PC-9 (cell line): ENCODE data around the gene SLC38A6. TPM values are rescaled to one million over a fixed set of nuclear protein-coding genes. Genes with fewer than 3 reads are reported as not detected.

Experiments used
- BruUV-seq: library from RNA; stranded (reverse); fragments of 400-500 nt; replicated peaks from 2 replicates; lab custom pipeline; 2021; lab: Mats Ljungman, UMichigan
- CTCF ChIA-PET: fragments of 300-600 bp; sonication (Branson Sonifier 250); formaldehyde crosslinking; loops from one replicate; lab custom pipeline; 2022; ENCODE audit warnings: antibody characterized with exemption; lab: Charles Lee
- POLR2A ChIA-PET: fragments of 300-600 bp; sonication (Branson Sonifier 250); formaldehyde crosslinking; loops from one replicate; lab custom pipeline; 2022; ENCODE audit warnings: antibody characterized with exemption; ENCODE audit not compliant: unreplicated experiment; lab: Charles Lee
- DNase-seq, 2 experiments: peaks; one replicate each; pipeline versions ENCODE4 v3.0.0 to v3.0.0-alpha.2; 2015 to 2022; ENCODE audit warnings: mixed read lengths in 1 of 2
- H2AFZ ChIP-seq: fragments of 200-600 bp; sonication (generic); 2 replicates; pipeline ENCODE4 v1.8.1; 2017; ENCODE audit warnings: antibody characterized with exemption
- H3F3A ChIP-seq: fragments of 200-600 bp; sonication (generic); 2 replicates; pipeline ENCODE4 v1.8.1; 2017; ENCODE audit warnings: antibody characterized with exemption, mild to moderate bottlenecking, low read depth; ENCODE audit not compliant: insufficient read depth
- H3K27ac ChIP-seq: fragments of 200-600 bp; sonication (generic); 2 replicates; pipeline ENCODE4 v1.6.1; 2016; ENCODE audit warnings: mixed run types
- H3K27me3 ChIP-seq: fragments of 200-600 bp; sonication (generic); 2 replicates; pipeline ENCODE4 v1.6.1; 2016; ENCODE audit warnings: low read depth, mixed run types; ENCODE audit not compliant: insufficient read depth
- H3K36me3 ChIP-seq: fragments of 200-600 bp; sonication (generic); 2 replicates; pipeline ENCODE4 v1.6.1; 2016; ENCODE audit warnings: low read depth, mixed run types
- H3K4me1 ChIP-seq: fragments of 200-600 bp; sonication (generic); replicated peaks from 2 replicates; pipeline ENCODE4 v1.6.1; 2016; ENCODE audit warnings: mixed run types; ENCODE audit not compliant: insufficient read depth
- H3K4me2 ChIP-seq: fragments of 200-600 bp; sonication (generic); 2 replicates; pipeline ENCODE4 v1.6.1; 2017; ENCODE audit warnings: mixed run types
- H3K4me3 ChIP-seq: fragments of 200-600 bp; sonication (generic); 2 replicates; pipeline ENCODE4 v1.6.1; 2016; ENCODE audit warnings: mixed run types
- H3K79me2 ChIP-seq: fragments of 200-600 bp; sonication (generic); 2 replicates; pipeline ENCODE4 v1.6.1; 2017; ENCODE audit warnings: low read depth, mixed run types
- H3K9me2 ChIP-seq: fragments of 200-600 bp; sonication (generic); 2 replicates; pipeline ENCODE4 v1.8.1; 2017; ENCODE audit warnings: mild to moderate bottlenecking; ENCODE audit not compliant: insufficient read depth
- H3K9me3 ChIP-seq: fragments of 200-600 bp; sonication (generic); 2 replicates; pipeline ENCODE4 v1.8.1; 2016; ENCODE audit warnings: low read depth; ENCODE audit not compliant: insufficient read depth
- H4K20me1 ChIP-seq: fragments of 200-600 bp; sonication (generic); 2 replicates; pipeline ENCODE4 v1.8.1; 2017; ENCODE audit not compliant: insufficient read depth
- CTCF ChIP-seq: fragments of 200-600 bp; sonication (generic); conservative IDR thresholded peaks from 2 replicates; pipeline ENCODE4 v1.6.1; 2017; ENCODE audit warnings: mixed run types, antibody characterized with exemption, mild to moderate bottlenecking, moderate library complexity
- EZH2 ChIP-seq: fragments of 200-600 bp; sonication (generic); IDR thresholded peaks from 2 replicates; pipeline ENCODE4 v1.8.0; 2017; ENCODE audit warnings: antibody characterized with exemption, low read depth
- intact Hi-C: fragments of 100-400 bp; cut with micrococcal nuclease; formaldehyde crosslinking; loops from one replicate; pipeline ENCODE4 v1.10.0; 2022; ENCODE audit not compliant: unreplicated experiment
- total RNA-seq: library from RNA; stranded (reverse); gene quantifications from 2 replicates; pipeline ENCODE4 v1.2.3, GENCODE V29; 2021

SLC38A6 gene
- total RNA-seq, 1 experiment from 2014 or later, result 45.5 TPM

- Histone ChIP-seq H4K20me1 (no peaks in the 10 kb centered on the region), H3K9me2 (no peaks in the 10 kb centered on the region), H3K4me3 (no peak overlapping the region), H3F3A (peaks cover 1% of the 10 kb centered on the region; the same call in 1 of the 2 replicates), H3K79me2 (no peaks in the 10 kb centered on the region), H3K9me3 (no peaks in the 10 kb centered on the region), H3K4me1 (no peaks in the 10 kb centered on the region), H3K27me3 (no peaks in the 10 kb centered on the region), H3K27ac (no peak overlapping the region), H2AFZ (no peak overlapping the region), H3K36me3 (peaks cover 7% of the 10 kb centered on the region; the same call in 1 of the 2 replicates), H3K4me2 (no peak overlapping the region)
- ChIA-PET POLR2A (no interaction called here), CTCF (no interaction called here)
- intact Hi-C loops, result no loop called here
- no TSS peak for BruUV-seq
- TF ChIP-seq CTCF, result no peak
- TF ChIP-seq EZH2, result no peak
- DNase-seq, result no peak
Observed at GRCh38 chr14:60968099-60968498, 12.9 kb upstream of the SLC38A6 start.

- H2AFZ ChIP-seq, result no peak overlapping the region
- no peak overlapping the region for H3K27ac ChIP-seq
- H3K27me3 ChIP-seq, result no peaks in the 10 kb centered on the region
- DNase-seq, result no peak
- H3K36me3 ChIP-seq, result peaks cover 10% of the 10 kb centered on the region; the same call in 1 of the 2 replicates
- H3K4me2 ChIP-seq, result no peak overlapping the region
- no peaks in the 10 kb centered on the region for H3K9me3 ChIP-seq
- H3F3A ChIP-seq, result peaks cover 7% of the 10 kb centered on the region
- no TSS peak for BruUV-seq
- TF ChIP-seq EZH2 (no peak), CTCF (no peak)
- intact Hi-C loops, result no loop called here
- H3K4me3 ChIP-seq, result no peak overlapping the region
- H4K20me1 ChIP-seq, result no peaks in the 10 kb centered on the region
- POLR2A ChIA-PET, result interaction anchor here (0.6 kb wide), 1 partner anchor 12 kb away, joined by 5 read pairs; the partner anchor contains the start of genes SLC38A6 and TRMT5
- CTCF ChIA-PET, result no interaction called here
- H3K4me1 ChIP-seq, result no peaks in the 10 kb centered on the region
- H3K9me2 ChIP-seq, result no peaks in the 10 kb centered on the region
- no peaks in the 10 kb centered on the region for H3K79me2 ChIP-seq
Observed at GRCh38 chr14:60968671-60969070, 12.4 kb upstream of the SLC38A6 start.

GRCh38 chr14:60970146-60970545, 10.9 kb upstream of the SLC38A6 start:
- POLR2A ChIA-PET, result no interaction called here
- intact Hi-C loops, result no loop called here

More at GRCh38 chr14:60970146-60970545, 10.9 kb upstream of the SLC38A6 start:
- BruUV-seq, result no TSS peak
- Histone ChIP-seq H4K20me1 (no peaks in the 10 kb centered on the region), H3F3A (peaks cover 13% of the 10 kb centered on the region), H2AFZ (no peak overlapping the region), H3K4me1 (no peaks in the 10 kb centered on the region), H3K79me2 (no peaks in the 10 kb centered on the region), H3K27ac (no peak overlapping the region), H3K4me2 (no peak overlapping the region), H3K9me2 (no peaks in the 10 kb centered on the region), H3K27me3 (no peaks in the 10 kb centered on the region), H3K4me3 (no peak overlapping the region), H3K36me3 (peaks cover 11% of the 10 kb centered on the region; the same call in 1 of the 2 replicates), H3K9me3 (no peaks in the 10 kb centered on the region)
- CTCF ChIA-PET, result no interaction called here
- DNase-seq, result peak in 1 of 2 experiments; percentile 34
- TF ChIP-seq EZH2 (no peak), CTCF (no peak)
